SH-SY5Y (cell line): ENCODE data around the gene PXYLP1.

Experiments
- GATA2 ChIP-seq: IDR thresholded peaks from 2 replicates; pipeline ENCODE4 v1.6.1; 2011; ENCODE audit warnings: mild to moderate bottlenecking, low read depth, low read length
- GATA3 ChIP-seq: IDR thresholded peaks from 2 replicates; pipeline ENCODE4 v1.6.1; 2011; ENCODE audit warnings: low read depth, mild to moderate bottlenecking, low read length, moderate library complexity

DNA sequence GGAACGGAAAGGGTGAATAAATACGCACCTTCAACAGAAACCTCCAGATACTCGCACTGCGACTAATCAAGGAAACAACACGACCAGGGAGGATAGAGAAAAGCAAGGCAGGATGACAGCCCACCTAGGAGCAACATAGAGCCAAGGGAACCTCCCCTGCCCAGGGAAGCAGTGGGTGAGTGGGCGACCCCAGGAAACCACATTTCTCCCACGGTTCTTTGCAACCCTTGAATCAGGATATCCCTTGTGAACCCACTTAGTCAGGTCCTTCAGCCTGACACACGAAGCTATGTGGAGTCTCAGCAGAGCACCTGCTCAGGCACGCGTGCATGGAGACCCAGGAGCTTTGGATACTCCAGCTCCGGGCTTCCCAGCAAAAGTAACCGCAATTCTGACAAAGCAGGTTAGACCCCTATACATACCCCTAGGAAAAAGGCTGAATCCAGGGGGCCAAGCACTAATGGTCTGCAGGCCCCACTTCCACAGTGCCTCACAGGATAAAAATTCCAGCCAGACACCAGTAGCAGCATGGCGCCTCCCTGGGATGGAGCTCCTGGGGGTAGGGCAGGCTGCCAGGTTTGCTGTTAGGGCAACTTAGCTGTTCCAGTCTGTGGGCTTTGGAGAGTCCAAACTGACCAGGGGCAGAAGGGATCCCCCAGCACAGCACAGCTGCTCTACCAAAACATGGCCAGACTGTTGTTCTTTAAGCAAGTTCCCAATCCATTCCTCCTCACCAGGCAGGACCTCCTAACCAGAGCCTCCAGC is 38.4 kb upstream of the PXYLP1 start:
- TF ChIP-seq GATA2 (no peak), GATA3 (no peak)
